GM19395 (cell line): ENCODE measurements around the gene CCDC170.
"Not testable (repeated sequence)": the region's sequence is repeated elsewhere in the genome, so short reads cannot be mapped to it uniquely, and the experiment has no call there.

Experiments
- ATAC-seq: cut with Tn5 transposase; IDR thresholded peaks from one replicate; pipeline ENCODE4 v1.9.1; 2021; ENCODE audit warnings: mild to moderate bottlenecking, moderate library complexity; ENCODE audit not compliant: unreplicated experiment

CCDC170 gene

GRCh38 chr6:151544884-151545283, 51.1 kb downstream of the CCDC170 start:
- ATAC-seq = not testable (repeated sequence)

DNA sequence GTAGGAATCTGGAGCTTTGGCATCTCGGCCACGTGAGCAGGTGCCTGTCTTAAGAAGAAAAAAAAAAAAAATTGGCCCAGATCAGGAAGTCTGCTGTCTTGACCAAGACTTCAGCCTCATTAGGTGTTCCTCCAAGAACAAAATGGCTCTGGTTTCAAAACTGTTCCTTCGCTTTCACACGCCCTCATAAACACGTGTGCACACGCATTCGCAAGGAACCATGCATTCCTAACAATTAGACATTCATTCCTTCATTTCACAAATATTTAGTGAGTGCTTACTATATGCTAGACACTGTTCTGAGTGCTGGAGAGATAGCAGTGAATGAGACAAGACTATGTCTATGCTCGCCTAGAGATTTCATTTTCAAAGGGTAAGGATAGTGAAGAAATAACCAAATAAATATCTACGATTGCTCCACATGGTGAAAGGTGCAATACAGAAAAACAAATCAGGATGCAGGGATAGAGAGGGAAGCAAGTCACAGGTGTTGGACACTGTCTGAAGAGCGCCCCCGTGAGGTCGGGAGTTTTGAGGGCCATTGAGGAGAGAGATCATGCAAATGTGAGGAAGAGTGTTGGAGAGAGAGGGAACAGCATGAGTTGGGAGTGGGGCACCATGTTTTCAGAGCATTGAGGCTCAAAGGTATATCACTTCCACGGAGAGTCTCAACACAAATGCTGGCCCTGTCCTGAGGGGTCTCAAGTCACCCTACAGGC, 53.3 kb downstream of the CCDC170 start:
- no peak for ATAC-seq

DNA sequence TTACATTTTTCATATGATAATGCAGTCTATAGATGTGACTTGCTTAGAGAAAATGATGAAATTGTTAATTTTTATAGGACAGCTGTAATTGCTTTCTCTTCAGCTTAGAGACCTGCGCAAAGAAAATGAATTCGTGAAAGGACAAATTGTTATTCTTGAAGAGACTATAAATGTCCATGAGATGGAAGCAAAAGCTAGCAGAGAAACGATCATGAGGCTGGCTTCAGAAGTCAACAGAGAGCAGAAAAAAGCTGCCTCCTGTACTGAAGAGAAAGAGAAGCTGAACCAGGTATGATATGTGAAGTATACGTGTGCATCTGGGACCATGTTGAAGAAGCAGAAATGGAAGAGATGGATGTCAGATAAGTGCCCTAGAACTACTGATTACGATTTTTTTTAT, 54.4 kb downstream of the CCDC170 start:
- no peak for ATAC-seq

DNA sequence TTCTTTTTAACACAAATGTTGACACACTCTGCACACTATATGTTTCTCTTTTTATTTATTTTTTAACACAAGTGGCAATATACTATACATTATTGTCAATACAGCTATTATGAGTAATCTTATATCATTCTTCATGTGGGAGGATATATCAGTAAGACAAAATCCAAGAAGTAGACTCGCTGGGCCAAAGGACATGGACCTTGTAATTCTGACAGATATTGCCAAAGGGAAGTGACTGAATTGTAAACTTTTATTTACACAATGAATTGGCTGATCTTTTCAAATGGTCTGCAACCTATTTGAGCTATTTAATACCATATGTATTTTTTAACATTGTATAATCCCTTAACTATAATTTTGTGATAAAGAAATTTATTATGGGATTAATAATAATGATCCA, 56.0 kb downstream of the CCDC170 start:
- ATAC-seq = no peak

GRCh38 chr6:151550618-151551017, 56.8 kb downstream of the CCDC170 start:
- no peak for ATAC-seq

DNA sequence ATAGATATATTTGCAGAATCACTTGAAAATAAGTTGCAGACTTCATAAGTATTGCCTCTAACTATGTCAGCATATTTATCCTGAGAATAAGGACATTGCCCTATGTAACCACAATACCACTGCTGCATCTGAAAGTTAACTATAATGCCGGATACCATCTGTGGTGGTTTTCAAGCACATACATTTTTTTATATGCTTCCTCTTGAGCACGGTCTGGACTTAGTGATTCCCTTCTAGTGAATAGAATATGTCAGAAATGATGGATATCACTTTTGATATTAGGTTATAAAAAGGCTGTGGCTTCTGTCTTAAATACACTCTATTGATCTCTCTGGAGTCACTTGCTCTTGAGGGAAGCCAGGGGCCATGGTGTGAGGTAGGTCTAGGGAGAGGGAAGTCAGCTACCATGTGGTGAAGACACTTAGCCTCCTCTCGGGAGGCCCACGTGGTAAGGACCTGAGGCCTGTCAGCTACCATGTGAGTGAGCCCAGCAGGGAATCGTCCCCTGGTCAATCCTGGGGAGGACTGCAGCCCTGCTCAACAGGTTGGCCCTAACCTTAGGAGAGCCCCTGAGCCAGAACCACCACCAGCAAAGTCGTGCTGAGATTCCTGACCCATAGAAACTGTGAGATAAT, 57.5 kb downstream of the CCDC170 start:
- no peak for ATAC-seq

DNA sequence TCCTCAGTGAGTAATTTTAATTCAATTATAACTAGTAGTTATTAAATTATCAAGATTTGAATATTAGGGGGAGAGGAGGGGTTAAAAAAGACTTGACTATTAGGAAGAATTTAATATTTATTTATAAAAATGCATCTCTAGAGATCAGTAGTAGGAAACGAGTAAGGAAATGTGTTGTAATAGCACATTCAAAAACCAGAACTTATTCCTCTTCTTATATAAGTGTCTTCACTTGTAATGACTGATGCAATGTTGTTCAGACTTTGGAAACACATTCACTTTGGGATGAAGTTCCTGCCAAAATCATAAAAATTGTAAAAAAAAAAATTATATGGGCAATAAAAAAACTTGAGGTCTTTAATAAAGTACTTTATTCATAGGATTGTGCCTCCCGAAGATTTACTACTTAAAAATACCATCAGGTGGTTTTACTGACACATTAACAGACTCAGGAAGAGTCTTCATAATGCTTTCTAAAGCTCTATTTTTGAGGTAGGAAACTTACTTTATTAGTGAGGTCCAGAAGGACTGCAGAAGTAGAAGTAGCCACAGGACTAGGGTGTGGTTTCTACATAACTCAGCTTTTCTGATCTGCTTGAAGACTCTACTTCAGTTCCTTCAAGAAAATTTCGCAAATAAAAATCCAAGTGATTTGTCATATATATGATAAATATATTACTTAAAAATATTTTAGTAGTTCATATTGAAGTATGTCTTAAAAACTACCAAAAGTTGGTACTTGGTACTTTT, 59.8 kb downstream of the CCDC170 start:
- no peak for ATAC-seq

DNA sequence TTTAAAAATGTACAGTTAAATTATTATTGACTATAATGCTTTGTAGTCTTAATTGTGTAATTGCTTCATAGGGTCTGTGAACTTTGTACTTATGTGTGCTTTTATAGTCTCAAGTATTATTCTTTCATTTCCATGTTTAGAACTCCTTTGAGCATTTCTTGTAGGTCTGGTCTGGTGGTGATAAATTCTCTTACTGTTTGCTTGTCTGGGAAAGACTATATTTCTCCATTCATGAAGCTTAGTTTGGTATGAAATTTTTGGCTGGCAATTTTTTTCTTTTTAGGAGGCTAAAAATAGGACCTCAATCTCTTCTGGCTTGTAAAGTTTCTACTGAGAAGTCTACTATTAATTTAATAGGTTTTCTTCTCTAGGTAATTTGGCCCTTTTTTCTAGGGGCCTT, 67.4 kb downstream of the CCDC170 start:
- ATAC-seq = no peak

DNA sequence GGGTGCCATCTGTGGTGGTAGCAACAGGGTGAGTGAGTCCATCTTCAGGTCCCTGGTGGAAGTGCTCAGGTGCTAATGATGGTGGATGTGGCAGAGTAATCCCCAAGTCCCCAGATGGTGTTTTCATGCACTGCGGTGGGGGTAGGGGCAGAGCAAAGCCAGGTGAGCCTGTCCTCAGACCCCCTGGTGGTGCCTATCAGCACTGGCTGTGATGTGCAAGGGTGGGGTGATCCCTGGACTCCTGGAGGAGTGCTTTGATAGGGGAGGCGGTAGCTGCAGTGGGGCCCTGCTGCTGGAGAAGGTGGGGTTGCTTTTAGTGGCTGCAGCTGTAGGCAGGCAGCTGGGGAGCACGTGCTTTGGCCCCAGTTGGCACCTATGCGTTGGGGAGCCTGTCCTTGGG, 70.8 kb downstream of the CCDC170 start:
- ATAC-seq = no peak

DNA sequence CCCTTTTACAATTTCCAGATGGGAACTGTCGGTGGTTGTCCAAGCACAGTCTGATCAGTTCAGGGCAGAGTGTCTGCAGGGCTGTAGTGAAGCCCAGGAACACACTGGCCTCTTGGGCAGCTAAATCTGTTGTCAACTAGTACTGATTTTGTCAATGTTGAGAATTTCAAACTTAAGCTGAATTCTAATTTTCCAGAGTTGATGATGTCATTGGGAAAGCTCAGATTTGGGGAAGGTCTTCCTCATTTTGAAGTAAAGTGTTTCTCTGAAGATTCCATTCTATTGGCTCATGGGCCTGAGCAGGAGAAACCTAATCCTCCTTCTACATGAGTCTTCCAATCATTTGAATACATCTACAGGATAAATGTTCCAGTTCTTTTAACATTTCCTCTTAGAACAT, 72.1 kb downstream of the CCDC170 start:
- ATAC-seq = no peak

DNA sequence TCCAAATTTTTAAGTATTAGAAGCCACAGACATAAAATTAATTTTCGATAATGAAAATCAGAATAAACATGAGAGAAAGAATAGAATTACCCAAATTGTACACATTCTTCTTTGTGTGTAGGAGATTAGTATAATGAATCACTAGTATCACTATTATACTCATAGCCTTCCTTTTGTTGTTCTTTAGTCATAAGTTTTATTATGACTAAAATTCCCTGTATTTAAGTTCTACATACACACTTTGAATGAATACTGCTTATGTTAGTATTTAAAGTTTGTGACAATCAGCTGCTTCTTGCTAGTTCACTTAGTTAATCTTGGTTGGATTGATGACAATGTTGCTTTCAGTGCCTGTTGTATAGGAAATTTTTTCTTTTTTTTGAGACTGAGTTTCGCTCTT, 72.7 kb downstream of the CCDC170 start:
- no peak for ATAC-seq

GRCh38 chr6:151576633-151577032, 82.8 kb downstream of the CCDC170 start:
- no peak for ATAC-seq

DNA sequence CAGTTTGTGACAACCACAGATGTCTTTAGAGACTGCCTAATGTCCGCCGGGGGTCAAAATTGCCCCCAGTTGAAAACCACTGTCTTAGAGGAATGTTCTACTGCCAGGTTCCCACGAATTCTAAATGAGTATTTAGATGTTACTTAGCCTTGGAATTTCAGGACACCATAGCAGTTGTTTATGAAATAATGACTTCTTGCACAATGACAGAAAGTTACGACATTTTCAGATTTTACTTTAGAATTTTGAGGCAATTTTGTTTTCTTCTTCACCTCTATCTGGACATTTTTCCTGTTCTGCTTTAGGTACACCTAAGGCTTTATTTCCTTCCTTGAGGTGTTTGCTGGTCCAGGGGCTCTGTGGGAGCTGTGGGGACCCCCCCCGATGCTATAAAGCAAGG, 83.4 kb downstream of the CCDC170 start:
- ATAC-seq = no peak

- ATAC-seq = no peak
These were observed 91.9 kb downstream of the CCDC170 start for GRCh38 chr6:151585741-151586140.

DNA sequence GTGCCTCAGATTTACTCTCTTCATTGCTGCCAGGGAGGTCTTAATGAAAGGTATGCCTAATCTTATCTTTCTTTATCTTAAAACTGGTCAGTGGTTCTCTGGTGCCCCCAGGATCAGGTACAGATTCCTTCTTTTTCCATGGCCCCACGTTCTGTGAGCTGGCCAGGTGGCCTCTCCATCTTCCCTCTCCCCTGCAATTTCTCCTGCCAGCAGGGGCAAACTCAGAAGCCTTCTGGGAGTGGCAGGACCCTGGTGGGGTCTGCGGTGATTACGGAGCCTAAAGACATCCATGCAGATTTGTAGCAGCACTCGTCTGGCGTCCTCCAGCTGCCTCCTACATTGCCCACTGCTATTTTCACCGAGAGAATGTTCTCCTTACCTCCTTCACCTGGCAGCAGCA, 95.8 kb downstream of the CCDC170 start:
- no peak for ATAC-seq

DNA sequence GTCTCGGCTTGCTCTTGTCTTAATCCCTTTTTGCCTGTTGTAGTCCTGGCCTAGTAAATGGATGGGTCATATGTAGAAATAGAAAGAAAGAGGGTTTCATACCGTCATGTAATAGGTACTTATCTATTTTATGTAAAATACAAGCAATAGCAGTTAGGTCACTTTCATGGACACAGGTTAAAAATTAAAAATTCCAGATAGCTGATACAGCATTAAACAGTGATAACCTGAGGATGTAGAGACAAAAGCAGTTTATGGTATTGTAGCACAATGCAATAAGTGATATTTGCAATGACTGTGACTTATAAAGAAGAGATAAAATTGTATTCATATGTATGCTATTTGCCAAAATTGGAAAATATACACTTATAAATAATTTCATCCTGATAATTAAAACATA, 96.9 kb downstream of the CCDC170 start:
- no peak for ATAC-seq

DNA sequence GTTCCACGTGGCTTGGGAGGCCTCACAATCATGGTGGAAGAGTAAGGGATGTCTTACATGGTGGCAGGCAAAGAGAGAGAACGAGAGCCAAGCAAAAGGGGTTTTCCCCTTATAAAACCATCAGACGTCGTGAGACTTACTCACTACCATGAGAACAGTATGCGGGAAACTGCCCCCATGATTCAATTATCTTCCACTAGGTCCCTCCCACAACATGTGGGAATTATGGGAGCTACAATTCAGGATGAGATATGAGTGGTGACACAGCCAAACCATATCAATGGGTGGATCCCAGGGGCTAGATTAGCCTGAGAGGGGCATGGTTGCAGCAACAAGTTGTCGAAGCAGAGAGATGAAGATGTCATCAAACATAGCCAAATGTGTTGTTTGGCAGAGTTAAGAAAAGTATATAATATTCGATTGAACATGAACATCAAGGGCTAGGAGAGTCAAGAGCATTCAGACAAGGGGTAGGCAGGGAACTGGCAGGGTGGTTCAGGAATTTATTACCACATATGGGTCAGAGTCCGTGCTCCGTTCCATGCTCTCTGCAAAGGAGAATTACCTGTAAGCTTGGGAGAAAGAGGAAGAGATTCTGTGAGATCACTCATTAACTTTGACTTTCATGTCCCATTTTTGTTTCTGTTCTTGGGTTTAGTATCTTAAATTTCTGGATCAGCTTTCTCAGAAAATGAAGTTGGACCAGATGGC, 98.8 kb downstream of the CCDC170 start:
- ATAC-seq = no peak

GRCh38 chr6:151609146-151609902, 115.5 kb downstream of the CCDC170 start:
- no peak for ATAC-seq

- ATAC-seq = no peak
These were observed 116.5 kb downstream of the CCDC170 start for GRCh38 chr6:151610326-151610725.

- ATAC-seq = no peak
These were observed 120.8 kb downstream of the CCDC170 start for GRCh38 chr6:151614630-151615029.

- no peak for ATAC-seq
These were observed 122.3 kb downstream of the CCDC170 start for GRCh38 chr6:151616091-151616513.
